Measurements from ENCODE around the gene DPPA5. TPM values are rescaled to one million over a fixed set of nuclear protein-coding genes. Genes with fewer than 3 reads are reported as not detected.

Gene DPPA5
- total and polyA plus RNA-seq, 9 of the 15 experiments (the other 6 are each of a cell fraction or from before 2014, with no cell fraction given): not detected

DNA sequence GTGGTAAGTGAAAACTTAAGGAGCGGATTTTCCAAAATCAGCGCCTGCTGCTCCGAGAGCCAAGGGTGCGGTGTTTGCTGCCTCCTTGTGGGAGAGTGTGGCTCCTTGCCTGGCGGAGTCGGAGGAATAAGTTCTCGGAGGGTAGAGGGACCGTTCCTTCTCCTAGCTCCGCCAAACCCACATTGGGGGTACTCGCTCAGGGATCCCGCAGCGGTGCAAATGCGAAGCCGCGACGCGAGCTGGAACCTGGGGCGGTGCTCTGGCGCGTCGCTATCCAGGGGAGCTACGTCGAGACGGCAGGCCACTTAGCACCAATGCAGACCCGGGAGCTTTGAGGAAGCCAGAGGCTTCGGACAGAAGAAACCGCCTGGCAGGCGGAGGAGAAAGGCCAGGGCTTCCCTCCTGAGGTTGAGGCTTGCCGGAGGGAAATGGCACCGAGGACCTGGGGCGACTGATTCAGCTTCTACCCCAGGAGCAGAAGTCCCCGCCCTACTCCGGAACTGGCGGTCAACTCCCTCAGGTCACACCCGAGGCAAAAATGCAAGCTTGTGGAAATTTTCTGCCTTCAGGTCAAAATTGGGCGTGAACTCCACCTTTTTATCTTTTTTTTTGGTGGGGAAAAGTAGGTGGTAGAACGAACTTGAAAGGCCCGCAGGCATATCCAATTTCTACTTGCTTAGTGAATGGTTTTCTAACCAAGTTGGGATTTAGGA lies 34.9 kb upstream of the DPPA5 start (continued):
- TF ChIP-seq, protein P1, sequence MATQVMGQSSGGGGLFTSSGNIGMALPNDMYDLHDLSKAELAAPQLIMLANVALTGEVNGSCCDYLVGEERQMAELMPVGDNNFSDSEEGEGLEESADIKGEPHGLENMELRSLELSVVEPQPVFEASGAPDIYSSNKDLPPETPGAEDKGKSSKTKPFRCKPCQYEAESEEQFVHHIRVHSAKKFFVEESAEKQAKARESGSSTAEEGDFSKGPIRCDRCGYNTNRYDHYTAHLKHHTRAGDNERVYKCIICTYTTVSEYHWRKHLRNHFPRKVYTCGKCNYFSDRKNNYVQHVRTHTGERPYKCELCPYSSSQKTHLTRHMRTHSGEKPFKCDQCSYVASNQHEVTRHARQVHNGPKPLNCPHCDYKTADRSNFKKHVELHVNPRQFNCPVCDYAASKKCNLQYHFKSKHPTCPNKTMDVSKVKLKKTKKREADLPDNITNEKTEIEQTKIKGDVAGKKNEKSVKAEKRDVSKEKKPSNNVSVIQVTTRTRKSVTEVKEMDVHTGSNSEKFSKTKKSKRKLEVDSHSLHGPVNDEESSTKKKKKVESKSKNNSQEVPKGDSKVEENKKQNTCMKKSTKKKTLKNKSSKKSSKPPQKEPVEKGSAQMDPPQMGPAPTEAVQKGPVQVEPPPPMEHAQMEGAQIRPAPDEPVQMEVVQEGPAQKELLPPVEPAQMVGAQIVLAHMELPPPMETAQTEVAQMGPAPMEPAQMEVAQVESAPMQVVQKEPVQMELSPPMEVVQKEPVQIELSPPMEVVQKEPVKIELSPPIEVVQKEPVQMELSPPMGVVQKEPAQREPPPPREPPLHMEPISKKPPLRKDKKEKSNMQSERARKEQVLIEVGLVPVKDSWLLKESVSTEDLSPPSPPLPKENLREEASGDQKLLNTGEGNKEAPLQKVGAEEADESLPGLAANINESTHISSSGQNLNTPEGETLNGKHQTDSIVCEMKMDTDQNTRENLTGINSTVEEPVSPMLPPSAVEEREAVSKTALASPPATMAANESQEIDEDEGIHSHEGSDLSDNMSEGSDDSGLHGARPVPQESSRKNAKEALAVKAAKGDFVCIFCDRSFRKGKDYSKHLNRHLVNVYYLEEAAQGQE (IDR thresholded peaks at IDR 0.05; ENCODE audit: borderline replicate concordance): peak; percentile 64
- TF ChIP-seq, protein P1 (CRISPR knock-in tag; IDR thresholded peaks at IDR 0.05; ENCODE audit: low read depth): 0 out of 2 replicates have a peak, but pooled peaks have one; percentile 12
- TF ChIP-seq TARDBP (IDR thresholded peaks at IDR 0.05) (no peak), STAT5B (CRISPR knock-in tag; IDR thresholded peaks at IDR 0.05) (no peak), SIX5 (IDR thresholded peaks at IDR 0.05; ENCODE audit: borderline replicate concordance in 1 of 2, insufficient read depth in 1 of 2, low read depth in 1 of 2, low read length in 2 of 2) (no peak), ZNF766 (CRISPR knock-in tag; conservative IDR thresholded peaks at IDR 0.05) (peak; percentile 80), NFRKB (IDR thresholded peaks at IDR 0.05; ENCODE audit: low read depth) (peak; percentile 82; the same call in 1 of the 2 replicates), CBFA2T3 (IDR thresholded peaks at IDR 0.05) (no peak; the same call in 1 of the 2 replicates), TSC22D4 (tag; IDR thresholded peaks at IDR 0.05) (no peak), TCF7 (IDR thresholded peaks at IDR 0.05; ENCODE audit: borderline replicate concordance) (no peak), ZNF431 (CRISPR knock-in tag; IDR thresholded peaks at IDR 0.05) (no peak), RCOR1 (IDR thresholded peaks at IDR 0.05; ENCODE audit: borderline replicate concordance in 1 of 2, low read depth in 2 of 2, low read length in 2 of 2) (peak in 1 of 2 experiments; percentile 65; a peak in 2 of 4 replicates), PBX2 (CRISPR knock-in tag; IDR thresholded peaks at IDR 0.05; ENCODE audit: low read depth) (no peak), PBX2 (tag; conservative IDR thresholded peaks at IDR 0.05; ENCODE audit: low read depth) (no peak)
- TF ChIP-seq, protein P2, sequence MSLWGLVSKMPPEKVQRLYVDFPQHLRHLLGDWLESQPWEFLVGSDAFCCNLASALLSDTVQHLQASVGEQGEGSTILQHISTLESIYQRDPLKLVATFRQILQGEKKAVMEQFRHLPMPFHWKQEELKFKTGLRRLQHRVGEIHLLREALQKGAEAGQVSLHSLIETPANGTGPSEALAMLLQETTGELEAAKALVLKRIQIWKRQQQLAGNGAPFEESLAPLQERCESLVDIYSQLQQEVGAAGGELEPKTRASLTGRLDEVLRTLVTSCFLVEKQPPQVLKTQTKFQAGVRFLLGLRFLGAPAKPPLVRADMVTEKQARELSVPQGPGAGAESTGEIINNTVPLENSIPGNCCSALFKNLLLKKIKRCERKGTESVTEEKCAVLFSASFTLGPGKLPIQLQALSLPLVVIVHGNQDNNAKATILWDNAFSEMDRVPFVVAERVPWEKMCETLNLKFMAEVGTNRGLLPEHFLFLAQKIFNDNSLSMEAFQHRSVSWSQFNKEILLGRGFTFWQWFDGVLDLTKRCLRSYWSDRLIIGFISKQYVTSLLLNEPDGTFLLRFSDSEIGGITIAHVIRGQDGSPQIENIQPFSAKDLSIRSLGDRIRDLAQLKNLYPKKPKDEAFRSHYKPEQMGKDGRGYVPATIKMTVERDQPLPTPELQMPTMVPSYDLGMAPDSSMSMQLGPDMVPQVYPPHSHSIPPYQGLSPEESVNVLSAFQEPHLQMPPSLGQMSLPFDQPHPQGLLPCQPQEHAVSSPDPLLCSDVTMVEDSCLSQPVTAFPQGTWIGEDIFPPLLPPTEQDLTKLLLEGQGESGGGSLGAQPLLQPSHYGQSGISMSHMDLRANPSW (CRISPR knock-in tag; IDR thresholded peaks at IDR 0.05): no peak; the same call in 1 of the 2 replicates

Measured in K562 (cell line).